Upper lobe of left lung (tissue), 4 donors: ENCODE results near the gene MAVS.
A peak's percentile ranks its signal among the peaks of the same experiment; 100 is the strongest.

Source experiments
- EP300 ChIP-seq, 4 donors: sonication (generic); formaldehyde crosslinking; IDR thresholded peaks; one replicate each; pipeline ENCODE4 v1.5.1; 2017; ENCODE audit warnings: antibody characterized with exemption in 4 of 4, control low read depth in 2 of 4
- POLR2A ChIP-seq, 4 donors: fragments of 450-650 bp; IDR thresholded peaks; one replicate each; pipeline ENCODE4 v1.5.1; 2016 to 2017; ENCODE audit warnings: antibody characterized with exemption in 4 of 4, mild to moderate bottlenecking in 2 of 4
- POLR2AphosphoS5 ChIP-seq, 2 donors: sonication (generic); formaldehyde crosslinking; IDR thresholded peaks; one replicate each; pipeline ENCODE4 v1.5.1; 2017; ENCODE audit warnings: antibody characterized with exemption in 2 of 2
- TF ChIP-seq, protein P1 (sequence below), 6 experiments: fragments of 450-650 bp in 4 of 6; fragments of 200-600 bp in 2 of 6; sonication (generic) in 2 of 6; IDR thresholded peaks; one replicate each; pipeline ENCODE4 v1.5.1; 2016 to 2019; ENCODE audit warnings: antibody characterized with exemption in 6 of 6

DNA sequence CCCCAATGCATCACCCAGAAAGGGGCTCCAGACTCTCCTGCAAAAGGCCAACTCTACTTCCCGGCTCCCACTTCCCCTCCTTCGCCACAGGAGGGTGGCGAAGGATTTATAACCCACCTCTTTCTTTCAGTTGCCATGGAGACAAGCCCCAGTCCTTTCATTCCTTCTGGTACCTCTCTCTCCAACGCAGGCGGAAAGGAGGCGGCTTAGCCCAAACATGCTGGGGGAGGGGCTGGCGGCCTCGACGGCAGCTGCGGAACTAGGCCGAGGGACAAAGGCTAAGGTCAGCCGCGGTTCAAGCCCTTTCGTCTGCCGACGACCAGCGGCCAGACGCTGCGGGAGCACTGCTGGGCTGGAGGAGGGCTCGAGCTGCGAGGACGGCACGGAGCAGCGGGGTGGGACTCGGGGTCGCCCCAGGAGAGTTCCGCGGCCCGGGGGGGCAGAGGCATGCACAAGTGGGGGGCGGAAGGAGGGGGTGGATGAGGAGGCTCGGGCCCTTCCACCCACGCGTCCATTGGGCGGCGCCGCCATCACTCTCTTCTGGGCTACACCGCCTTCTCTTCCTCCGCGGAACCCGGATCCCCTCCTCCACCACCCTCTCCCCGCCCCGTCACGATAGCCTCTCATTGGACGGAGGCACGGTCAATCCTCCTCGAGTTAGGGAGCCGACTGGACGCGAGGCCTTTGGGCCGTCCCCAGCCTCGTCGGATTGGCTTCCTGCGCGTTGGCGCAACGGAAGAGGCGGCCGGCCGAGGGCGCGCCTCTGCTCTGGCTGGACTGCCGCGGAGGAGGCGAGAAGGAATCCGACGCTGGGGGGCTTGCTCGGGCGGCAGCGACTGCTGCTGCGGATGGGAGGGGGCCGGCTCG is 42.2 kb downstream of the MAVS start, which contains the start of gene PANK2:
- TF ChIP-seq, protein P1, sequence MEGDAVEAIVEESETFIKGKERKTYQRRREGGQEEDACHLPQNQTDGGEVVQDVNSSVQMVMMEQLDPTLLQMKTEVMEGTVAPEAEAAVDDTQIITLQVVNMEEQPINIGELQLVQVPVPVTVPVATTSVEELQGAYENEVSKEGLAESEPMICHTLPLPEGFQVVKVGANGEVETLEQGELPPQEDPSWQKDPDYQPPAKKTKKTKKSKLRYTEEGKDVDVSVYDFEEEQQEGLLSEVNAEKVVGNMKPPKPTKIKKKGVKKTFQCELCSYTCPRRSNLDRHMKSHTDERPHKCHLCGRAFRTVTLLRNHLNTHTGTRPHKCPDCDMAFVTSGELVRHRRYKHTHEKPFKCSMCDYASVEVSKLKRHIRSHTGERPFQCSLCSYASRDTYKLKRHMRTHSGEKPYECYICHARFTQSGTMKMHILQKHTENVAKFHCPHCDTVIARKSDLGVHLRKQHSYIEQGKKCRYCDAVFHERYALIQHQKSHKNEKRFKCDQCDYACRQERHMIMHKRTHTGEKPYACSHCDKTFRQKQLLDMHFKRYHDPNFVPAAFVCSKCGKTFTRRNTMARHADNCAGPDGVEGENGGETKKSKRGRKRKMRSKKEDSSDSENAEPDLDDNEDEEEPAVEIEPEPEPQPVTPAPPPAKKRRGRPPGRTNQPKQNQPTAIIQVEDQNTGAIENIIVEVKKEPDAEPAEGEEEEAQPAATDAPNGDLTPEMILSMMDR (IDR thresholded peaks at IDR 0.05) = peak; percentile 28 to 64 (median 46)
- TF ChIP-seq POLR2A (IDR thresholded peaks at IDR 0.05) = peak in 3 of 4 donors; percentile 93 to 98 (median 95)
- TF ChIP-seq POLR2AphosphoS5 (IDR thresholded peaks at IDR 0.05) = peak; percentile 95 to 97
- TF ChIP-seq EP300 (IDR thresholded peaks at IDR 0.05) = peak in 1 of 4 donors; percentile 35
